SU-DHL-6 (cell line): Measurements from ENCODE around the gene MRPL14.

ENCODE experiments used
- H2AFZ ChIP-seq: fragments of 200-600 bp; sonication (generic); 2 replicates; pipeline ENCODE4 v1.6.1; 2014; ENCODE audit warnings: low read depth, mild to moderate bottlenecking, moderate library complexity, mixed read lengths, antibody characterized with exemption, low read length; ENCODE audit not compliant: severe bottlenecking
- H3F3A ChIP-seq: fragments of 200-600 bp; shearing (Covaris generic); 2 replicates; pipeline ENCODE4 v1.6.0; 2016; ENCODE audit warnings: antibody characterized with exemption, mild to moderate bottlenecking; ENCODE audit not compliant: insufficient read depth
- H3K27ac ChIP-seq: fragments of 200-600 bp; sonication (generic); 2 replicates; pipeline ENCODE4 v1.5.1; 2016; ENCODE audit warnings: low read depth, mild to moderate bottlenecking, low read length, moderate library complexity, mixed read lengths
- H3K27me3 ChIP-seq: fragments of 200-600 bp; sonication (generic), shearing (Covaris generic); 2 replicates; pipeline ENCODE4 v1.6.0; 2014; ENCODE audit warnings: mild to moderate bottlenecking, low read length
- H3K36me3 ChIP-seq: fragments of 200-600 bp; sonication (generic); 2 replicates; pipeline ENCODE4 v1.6.1; 2014; ENCODE audit warnings: mild to moderate bottlenecking, low read length, mixed read lengths
- H3K4me2 ChIP-seq: fragments of 300-600, 200-600 bp; shearing (Covaris generic), sonication (generic); 2 replicates; pipeline ENCODE4 v1.6.0; 2014; ENCODE audit warnings: low read length, low read depth, mild to moderate bottlenecking; ENCODE audit not compliant: poor library complexity, severe bottlenecking
- H3K4me3 ChIP-seq: fragments of 200-600 bp; sonication (generic); 2 replicates; pipeline ENCODE4 v1.5.1; 2014; ENCODE audit warnings: antibody characterized with exemption, low read length, mild to moderate bottlenecking, mixed read lengths; ENCODE audit not compliant: insufficient read depth, poor library complexity, severe bottlenecking
- H3K79me2 ChIP-seq: fragments of 200-600 bp; sonication (generic); 2 replicates; pipeline ENCODE4 v1.6.1; 2014; ENCODE audit warnings: mild to moderate bottlenecking, low read length, moderate library complexity; ENCODE audit not compliant: insufficient read depth
- H3K9ac ChIP-seq: fragments of 200-600 bp; sonication (generic); 2 replicates; pipeline ENCODE4 v1.7.0; 2014; ENCODE audit warnings: mild to moderate bottlenecking, low read length
- H3K9me2 ChIP-seq: fragments of 200-600 bp; sonication (generic); replicated peaks from 2 replicates; pipeline ENCODE4 v1.6.1; 2014; ENCODE audit warnings: low read length; ENCODE audit not compliant: insufficient read depth
- H3K9me3 ChIP-seq: fragments of 200-600 bp; sonication (generic); 2 replicates; pipeline ENCODE4 v1.6.1; 2014; ENCODE audit warnings: low read length, mixed read lengths; ENCODE audit not compliant: insufficient read depth
- H4K20me1 ChIP-seq: fragments of 200-600 bp; sonication (generic); 2 replicates; pipeline ENCODE4 v1.6.1; 2014; ENCODE audit warnings: low read depth, mild to moderate bottlenecking, antibody characterized with exemption, low read length, moderate library complexity, mixed read lengths
- EZH2phosphoT487 ChIP-seq: fragments of 200-600 bp; sonication (generic), shearing (Covaris generic); conservative IDR thresholded peaks from 2 replicates; pipeline ENCODE4 v1.6.1; 2018; ENCODE audit warnings: mild to moderate bottlenecking, antibody characterized with exemption, low read length, moderate library complexity, mixed read lengths
- TF ChIP-seq, protein P1 (sequence below): fragments of 200-600 bp; sonication (generic); IDR thresholded peaks from one replicate; pipeline ENCODE4 v1.5.1; 2017; ENCODE audit warnings: antibody characterized with exemption, mild to moderate bottlenecking, low read length, moderate library complexity; ENCODE audit not compliant: insufficient read depth, poor library complexity, severe bottlenecking

Gene MRPL14

DNA sequence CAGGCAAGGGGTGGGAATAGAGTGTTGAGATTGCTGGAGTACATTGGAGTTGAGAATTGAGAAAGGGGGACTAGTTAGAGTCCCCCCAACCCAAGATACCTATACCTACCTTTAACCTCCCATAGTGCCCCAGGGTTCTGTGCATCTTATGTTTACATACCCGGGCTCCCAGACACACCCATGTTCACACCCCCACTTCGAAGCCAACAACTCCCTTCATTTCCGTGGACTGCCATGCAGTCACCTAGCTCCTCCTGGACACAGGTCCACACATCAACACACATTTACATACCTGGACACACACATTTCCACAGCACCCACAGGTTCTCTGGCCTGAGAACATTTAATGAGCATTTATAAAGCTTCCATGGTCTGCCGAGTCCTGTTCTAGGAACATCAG, 5.2 kb upstream of the MRPL14 start:
- Histone ChIP-seq H3K79me2 (no peaks in the 10 kb centered on the region), H4K20me1 (no peaks in the 10 kb centered on the region), H3K36me3 (no peaks in the 10 kb centered on the region), H3K9me3 (no peaks in the 10 kb centered on the region), H3F3A (peaks cover 11% of the 10 kb centered on the region; the same call in 1 of the 2 replicates), H2AFZ (no peak overlapping the region), H3K27ac (no peak overlapping the region), H3K4me2 (no peak overlapping the region), H3K9me2 (no peaks in the 10 kb centered on the region), H3K4me3 (no peak overlapping the region), H3K27me3 (no peaks in the 10 kb centered on the region), H3K9ac (no peak overlapping the region)
- no peak for TF ChIP-seq EZH2phosphoT487
- TF ChIP-seq, protein P1, sequence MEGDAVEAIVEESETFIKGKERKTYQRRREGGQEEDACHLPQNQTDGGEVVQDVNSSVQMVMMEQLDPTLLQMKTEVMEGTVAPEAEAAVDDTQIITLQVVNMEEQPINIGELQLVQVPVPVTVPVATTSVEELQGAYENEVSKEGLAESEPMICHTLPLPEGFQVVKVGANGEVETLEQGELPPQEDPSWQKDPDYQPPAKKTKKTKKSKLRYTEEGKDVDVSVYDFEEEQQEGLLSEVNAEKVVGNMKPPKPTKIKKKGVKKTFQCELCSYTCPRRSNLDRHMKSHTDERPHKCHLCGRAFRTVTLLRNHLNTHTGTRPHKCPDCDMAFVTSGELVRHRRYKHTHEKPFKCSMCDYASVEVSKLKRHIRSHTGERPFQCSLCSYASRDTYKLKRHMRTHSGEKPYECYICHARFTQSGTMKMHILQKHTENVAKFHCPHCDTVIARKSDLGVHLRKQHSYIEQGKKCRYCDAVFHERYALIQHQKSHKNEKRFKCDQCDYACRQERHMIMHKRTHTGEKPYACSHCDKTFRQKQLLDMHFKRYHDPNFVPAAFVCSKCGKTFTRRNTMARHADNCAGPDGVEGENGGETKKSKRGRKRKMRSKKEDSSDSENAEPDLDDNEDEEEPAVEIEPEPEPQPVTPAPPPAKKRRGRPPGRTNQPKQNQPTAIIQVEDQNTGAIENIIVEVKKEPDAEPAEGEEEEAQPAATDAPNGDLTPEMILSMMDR, result no peak

DNA sequence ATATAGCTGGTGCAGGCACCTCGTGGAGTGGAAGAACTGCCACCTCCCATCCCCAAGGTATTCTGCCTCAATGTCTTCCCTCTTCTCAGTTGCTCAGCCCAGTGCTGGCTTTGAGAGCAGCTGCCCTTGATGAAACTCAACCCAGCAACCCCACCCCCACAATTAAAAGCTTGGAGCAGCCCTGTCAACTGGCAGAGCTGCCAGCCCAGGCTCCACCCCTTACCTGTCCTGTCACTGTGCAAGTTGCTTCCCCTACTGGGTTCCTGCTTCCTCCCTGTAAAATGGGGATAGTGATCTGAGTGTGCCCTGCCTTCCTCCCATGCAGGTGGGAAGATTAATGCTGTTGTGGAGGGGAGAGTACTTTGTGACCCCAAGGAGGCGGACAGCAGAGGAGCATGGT, 4.6 kb upstream of the MRPL14 start:
- TF ChIP-seq EZH2phosphoT487, result no peak
- TF ChIP-seq, protein P1, result no peak
- H3K79me2 ChIP-seq, result peaks cover 3% of the 10 kb centered on the region

DNA sequence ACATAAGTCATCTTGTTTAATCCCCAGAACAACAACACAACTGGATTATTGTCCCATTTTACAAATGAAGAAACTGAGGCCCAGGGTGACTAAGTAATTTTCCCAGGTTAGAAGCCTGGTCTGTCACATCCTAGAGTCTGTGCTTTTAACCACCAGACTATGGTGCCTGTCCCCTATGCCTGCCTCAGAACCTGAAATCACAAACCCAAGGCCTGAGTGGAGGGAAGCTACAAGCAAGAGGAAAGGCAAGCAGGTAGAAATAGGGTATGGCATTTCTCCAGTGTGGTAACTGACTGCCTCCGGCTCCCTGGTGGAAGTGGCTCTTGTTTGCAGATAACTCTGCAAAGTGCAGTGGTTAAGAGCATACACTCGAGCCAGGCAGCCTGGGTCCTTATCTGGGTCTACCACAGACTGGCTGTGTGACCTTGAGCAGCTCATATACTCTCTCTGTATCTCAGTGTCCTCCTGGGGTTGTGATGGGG, 2.6 kb upstream of the MRPL14 start:
- H3K36me3 ChIP-seq, result peaks cover under 1% of the 10 kb centered on the region; the same call in 1 of the 2 replicates
- H3K4me3 ChIP-seq, result no peak overlapping the region
- no peak overlapping the region for H3K27ac ChIP-seq
- H4K20me1 ChIP-seq, result peaks cover 13% of the 10 kb centered on the region
- no peak overlapping the region for H2AFZ ChIP-seq
- peaks cover 23% of the 10 kb centered on the region for H3K79me2 ChIP-seq
- H3K27me3 ChIP-seq, result no peaks in the 10 kb centered on the region
- TF ChIP-seq EZH2phosphoT487, result no peak
- TF ChIP-seq, protein P1, result no peak
- H3K9ac ChIP-seq, result no peak overlapping the region
- H3K4me2 ChIP-seq, result no peak overlapping the region
- no peaks in the 10 kb centered on the region for H3K9me2 ChIP-seq
- peaks cover 14% of the 10 kb centered on the region; the same call in 1 of the 2 replicates for H3F3A ChIP-seq
- H3K9me3 ChIP-seq, result no peaks in the 10 kb centered on the region

More for the DNA sequence above, 4.6 kb upstream of the MRPL14 start:
- no peak overlapping the region for H3K4me2 ChIP-seq
- H3K4me3 ChIP-seq, result no peak overlapping the region
- H2AFZ ChIP-seq, result no peak overlapping the region
- H3K27ac ChIP-seq, result no peak overlapping the region
- peaks cover 11% of the 10 kb centered on the region; the same call in 1 of the 2 replicates for H3F3A ChIP-seq
- H3K9me2 ChIP-seq, result no peaks in the 10 kb centered on the region
- H3K9me3 ChIP-seq, result no peaks in the 10 kb centered on the region
- no peaks in the 10 kb centered on the region for H3K27me3 ChIP-seq
- no peak overlapping the region for H3K9ac ChIP-seq
- H4K20me1 ChIP-seq, result no peaks in the 10 kb centered on the region
- H3K36me3 ChIP-seq, result no peaks in the 10 kb centered on the region
